BLaER1 (cell line): Measurements from ENCODE around the gene ZNF140.

Experiments used
- H3K27ac ChIP-seq: shearing (Covaris generic); formaldehyde crosslinking; 2 replicates; pipeline ENCODE4 v1.8.1; 2022
- H3K27me3 ChIP-seq: shearing (Covaris generic); formaldehyde crosslinking; 2 replicates; pipeline ENCODE4 v1.8.1; 2022
- H3K36me3 ChIP-seq: shearing (Covaris generic); formaldehyde crosslinking; 2 replicates; pipeline ENCODE4 v1.8.1; 2022
- H3K4me1 ChIP-seq: shearing (Covaris generic); formaldehyde crosslinking; 2 replicates; pipeline ENCODE4 v1.8.1; 2022
- H3K4me2 ChIP-seq: shearing (Covaris generic); formaldehyde crosslinking; 2 replicates; pipeline ENCODE4 v1.8.1; 2022
- H3K4me3 ChIP-seq: shearing (Covaris generic); formaldehyde crosslinking; 2 replicates; pipeline ENCODE4 v1.8.1; 2022
- H3K9ac ChIP-seq: shearing (Covaris generic); formaldehyde crosslinking; 2 replicates; pipeline ENCODE4 v1.8.1; 2022
- H3K9me3 ChIP-seq: shearing (Covaris generic); formaldehyde crosslinking; 2 replicates; pipeline ENCODE4 v1.8.1; 2022
- H4K20me1 ChIP-seq: shearing (Covaris generic); formaldehyde crosslinking; 2 replicates; pipeline ENCODE4 v1.8.1; 2022
- Cebpa-rat ChIP-seq: shearing (Covaris generic); IDR thresholded peaks from 2 replicates; pipeline ENCODE4 v1.8.1; 2022

ZNF140 gene

DNA sequence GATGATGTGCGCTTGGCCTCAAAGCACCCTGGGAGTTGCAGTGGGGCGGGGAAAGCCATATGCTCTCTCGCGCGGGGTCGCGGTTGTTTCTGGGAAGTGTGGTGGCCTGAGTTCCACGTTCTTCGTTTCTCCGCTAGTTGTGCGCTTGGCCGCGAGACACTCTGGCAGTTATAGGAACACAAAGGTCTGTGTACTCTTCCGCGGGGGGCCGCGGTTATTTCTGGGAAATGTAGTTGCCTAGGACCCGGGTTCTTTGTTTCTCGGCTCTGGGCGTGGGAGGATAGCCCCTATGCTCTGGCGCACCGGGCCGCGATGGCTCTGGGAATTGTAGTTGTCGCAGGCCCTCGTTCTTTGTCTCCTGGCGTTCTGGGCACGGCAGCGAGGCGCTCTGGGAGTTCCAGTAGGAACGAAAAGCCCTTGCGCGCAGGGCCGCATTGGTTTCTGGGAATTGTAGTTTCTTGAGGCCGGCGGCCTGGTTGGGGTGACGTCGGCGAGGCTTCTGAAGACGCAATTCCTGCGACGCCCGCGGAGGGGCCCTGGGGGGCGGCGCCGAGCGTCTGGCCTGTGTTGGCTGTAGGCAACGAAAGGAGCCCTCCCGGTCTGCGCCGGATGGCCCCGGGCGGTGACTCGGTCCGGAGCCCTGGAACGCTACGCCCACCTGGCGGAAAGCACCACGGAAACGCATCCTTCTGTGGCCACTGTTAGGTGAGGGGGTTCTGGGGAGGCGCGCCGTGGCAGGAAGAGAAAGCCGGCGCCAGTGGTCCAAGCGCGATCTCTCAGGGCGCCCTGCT lies at the start of gene ZNF140:
Gene ZNF140 (plus strand): TSS at position 556 of the 791 bp plus-strand sequence. CDS start 398 bp downstream, outside the sequence.
- Histone ChIP-seq H3K4me2 (peak within 1 kb of the TSS; percentile 93), H3K9ac (peak within 1 kb of the TSS; percentile 96), H3K36me3 (peaks cover 42% of the 10 kb centered on the region), H3K27me3 (no peaks in the 10 kb centered on the region), H3K27ac (peak within 1 kb of the TSS; percentile 98), H4K20me1 (no peaks in the 10 kb centered on the region), H3K4me3 (peak within 1 kb of the TSS; percentile 95), H3K4me1 (peaks cover 30% of the 10 kb centered on the region), H3K9me3 (peaks cover 83% of the 10 kb centered on the region)
- TF ChIP-seq Cebpa-rat, result no peak

DNA sequence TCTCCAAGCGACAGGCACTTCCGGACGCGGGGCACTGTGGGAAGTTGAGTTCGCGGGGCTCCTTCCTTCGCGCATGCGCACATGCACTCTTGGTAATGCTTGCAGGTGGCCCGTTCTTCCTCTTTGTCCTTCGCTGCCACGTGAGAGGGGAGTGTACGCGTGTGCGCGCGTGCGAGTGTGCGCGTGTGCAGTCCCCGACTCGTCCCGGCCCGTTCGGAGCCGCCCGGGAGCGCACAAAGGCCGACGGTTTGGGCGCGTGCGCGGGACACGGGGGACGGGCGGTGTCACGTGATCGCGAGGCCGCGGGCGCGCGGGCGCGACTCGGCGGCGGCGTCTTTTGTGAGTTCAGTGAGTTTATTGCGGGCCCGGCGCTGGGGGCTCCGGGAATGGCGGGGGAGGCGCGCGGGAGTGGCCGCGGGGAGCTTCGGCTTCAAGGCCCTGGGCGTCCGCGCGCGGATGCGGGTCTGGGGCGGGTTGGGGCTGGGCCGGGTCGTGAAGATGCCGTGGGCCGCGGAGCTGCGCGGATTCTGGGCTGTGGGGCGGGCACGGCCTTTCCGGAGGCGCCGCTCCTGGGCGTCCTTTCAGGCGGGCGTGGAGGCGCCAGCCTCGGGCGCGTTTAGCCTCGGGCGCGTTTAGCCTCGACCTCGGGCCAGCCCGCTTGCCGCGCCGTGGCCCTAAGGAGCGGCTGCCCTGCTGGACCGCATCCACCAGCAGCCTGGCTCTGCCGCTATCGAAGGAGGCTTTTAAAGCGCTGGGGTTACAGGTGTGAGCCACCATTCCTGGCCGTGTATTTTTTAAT lies 43.3 kb upstream of the ZNF140 start, which contains the start of gene ZNF84:
Gene ZNF84 (plus strand): TSS at position 303 of the 799 bp plus-strand sequence. CDS start 3,959 bp downstream, outside the sequence.
- Histone ChIP-seq H3K4me1 (no peaks in the 10 kb centered on the region; the same call in 1 of the 2 replicates), H3K9ac (peak within 1 kb of the TSS; percentile 97), H3K27me3 (no peaks in the 10 kb centered on the region), H3K27ac (peak within 1 kb of the TSS; percentile 97), H3K4me2 (peak within 1 kb of the TSS; percentile 72), H4K20me1 (no peaks in the 10 kb centered on the region), H3K4me3 (peak within 1 kb of the TSS; percentile 82), H3K36me3 (peaks cover 35% of the 10 kb centered on the region), H3K9me3 (peaks cover 80% of the 10 kb centered on the region)
- TF ChIP-seq Cebpa-rat, result no peak

DNA sequence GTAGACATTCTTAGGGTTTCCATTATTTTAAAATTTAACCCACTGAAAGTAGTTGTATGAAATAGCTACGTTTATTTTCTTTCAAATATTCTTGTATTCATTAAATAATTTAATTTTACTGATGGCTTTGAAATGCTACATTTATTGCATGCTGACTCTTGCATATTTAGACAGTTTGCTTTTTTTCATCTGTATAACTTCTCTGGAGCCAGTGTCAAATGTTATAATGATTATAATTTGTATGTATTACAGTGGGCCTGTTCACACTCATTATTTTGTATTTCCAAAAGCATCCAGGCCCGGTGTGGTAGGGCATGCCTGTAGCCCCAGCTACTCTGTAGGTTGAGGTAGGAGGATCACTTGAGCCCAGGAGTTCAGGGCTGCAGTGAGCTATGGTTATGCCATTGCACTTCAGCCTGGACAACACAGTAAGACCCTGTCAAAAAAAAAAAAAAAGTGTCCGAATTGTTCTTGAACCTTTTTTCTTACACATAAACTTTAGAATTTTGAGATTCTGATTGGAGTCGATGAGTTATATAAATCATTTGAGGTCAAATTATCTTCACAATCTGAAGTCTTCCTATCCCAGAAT lies 42.5 kb upstream of the ZNF140 start:
- Histone ChIP-seq H3K36me3 (peaks cover 43% of the 10 kb centered on the region), H3K9me3 (peaks cover 81% of the 10 kb centered on the region), H3K27me3 (no peaks in the 10 kb centered on the region), H3K9ac (peak overlapping the region; percentile 97), H3K4me3 (peak overlapping the region; percentile 82), H3K4me1 (no peaks in the 10 kb centered on the region; the same call in 1 of the 2 replicates), H3K4me2 (peak overlapping the region; percentile 72), H4K20me1 (no peaks in the 10 kb centered on the region), H3K27ac (peak overlapping the region; percentile 97)
- no peak for TF ChIP-seq Cebpa-rat

DNA sequence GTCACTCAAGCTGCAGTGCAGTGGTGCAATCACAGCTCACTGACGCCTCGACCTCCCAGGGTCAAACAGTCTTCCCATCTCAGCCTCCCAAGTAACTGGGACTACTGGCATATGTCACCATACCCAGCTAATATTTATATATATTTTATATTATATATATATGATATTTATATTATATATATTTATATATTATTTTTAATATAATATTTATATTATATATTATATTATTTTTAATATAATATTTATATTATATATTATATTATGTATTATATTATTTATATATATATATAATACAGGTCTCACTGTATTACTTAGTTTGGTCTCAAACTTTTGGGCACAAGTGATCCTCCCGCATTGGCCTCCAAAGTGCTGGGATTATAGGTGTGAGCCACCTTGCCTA lies 34.0 kb upstream of the ZNF140 start:
- TF ChIP-seq Cebpa-rat, result no peak
- H3K9ac ChIP-seq, result no peak overlapping the region
- peaks cover 100% of the 10 kb centered on the region for H3K9me3 ChIP-seq
- no peaks in the 10 kb centered on the region for H3K27me3 ChIP-seq
- H4K20me1 ChIP-seq, result no peaks in the 10 kb centered on the region
- peak overlapping the region; percentile 52 for H3K4me3 ChIP-seq
- peaks cover 100% of the 10 kb centered on the region for H3K36me3 ChIP-seq
- no peaks in the 10 kb centered on the region for H3K4me1 ChIP-seq
- no peak overlapping the region for H3K27ac ChIP-seq
- H3K4me2 ChIP-seq, result no peak overlapping the region

DNA sequence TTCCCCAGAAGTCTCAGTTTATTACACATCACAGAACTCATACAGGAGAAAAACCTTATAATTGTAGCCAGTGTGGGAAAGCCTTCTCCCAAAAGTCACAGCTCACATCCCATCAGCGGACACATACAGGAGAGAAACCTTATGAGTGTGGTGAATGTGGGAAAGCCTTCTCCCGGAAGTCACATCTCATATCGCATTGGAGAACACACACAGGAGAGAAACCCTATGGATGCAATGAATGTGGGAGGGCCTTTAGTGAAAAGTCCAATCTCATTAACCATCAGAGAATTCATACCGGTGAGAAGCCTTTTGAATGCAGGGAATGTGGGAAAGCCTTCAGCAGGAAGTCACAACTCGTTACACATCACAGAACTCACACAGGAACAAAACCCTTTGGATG lies 23.3 kb upstream of the ZNF140 start:
- Histone ChIP-seq H3K36me3 (peaks cover 97% of the 10 kb centered on the region), H3K9me3 (peaks cover 98% of the 10 kb centered on the region)

DNA sequence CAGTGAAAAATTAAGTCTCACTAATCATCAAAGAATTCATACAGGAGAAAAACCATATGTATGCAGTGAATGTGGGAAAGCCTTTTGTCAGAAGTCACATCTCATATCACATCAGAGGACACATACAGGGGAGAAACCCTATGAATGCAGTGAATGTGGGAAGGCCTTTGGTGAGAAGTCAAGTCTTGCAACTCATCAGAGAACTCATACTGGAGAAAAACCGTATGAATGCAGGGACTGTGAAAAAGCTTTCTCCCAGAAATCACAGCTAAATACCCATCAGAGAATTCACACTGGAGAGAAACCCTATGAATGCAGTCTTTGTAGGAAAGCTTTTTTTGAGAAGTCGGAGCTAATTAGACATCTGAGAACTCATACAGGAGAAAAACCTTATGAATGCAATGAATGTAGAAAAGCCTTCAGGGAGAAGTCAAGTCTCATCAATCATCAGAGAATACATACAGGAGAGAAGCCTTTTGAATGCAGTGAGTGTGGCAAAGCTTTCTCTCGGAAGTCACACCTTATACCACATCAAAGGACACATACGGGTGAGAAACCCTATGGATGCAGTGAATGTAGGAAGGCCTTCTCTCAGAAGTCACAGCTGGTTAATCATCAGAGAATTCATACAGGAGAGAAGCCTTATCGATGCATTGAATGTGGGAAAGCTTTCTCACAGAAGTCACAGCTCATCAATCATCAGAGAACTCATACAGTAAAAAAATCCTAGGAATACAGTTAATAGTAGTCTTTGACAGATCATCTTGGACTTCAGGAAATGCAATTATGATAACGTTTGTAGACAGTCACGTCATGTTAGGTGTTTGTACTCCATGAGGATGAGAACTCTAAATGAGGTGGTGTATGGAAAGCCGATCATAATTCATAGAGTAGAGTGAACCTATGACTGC lies 22.3 kb upstream of the ZNF140 start:
- H3K4me3 ChIP-seq, result peak overlapping the region; percentile 36
- H4K20me1 ChIP-seq, result no peaks in the 10 kb centered on the region
- peaks cover 97% of the 10 kb centered on the region for H3K36me3 ChIP-seq
- peaks cover 98% of the 10 kb centered on the region for H3K9me3 ChIP-seq
- TF ChIP-seq Cebpa-rat, result no peak
- H3K4me2 ChIP-seq, result no peak overlapping the region
- H3K27me3 ChIP-seq, result no peaks in the 10 kb centered on the region
- no peak overlapping the region for H3K27ac ChIP-seq
- H3K4me1 ChIP-seq, result no peaks in the 10 kb centered on the region
- no peak overlapping the region for H3K9ac ChIP-seq

More for the DNA sequence above, 23.3 kb upstream of the ZNF140 start:
- peak overlapping the region; percentile 36; the same call in 1 of the 2 replicates for H3K4me3 ChIP-seq
- H3K4me2 ChIP-seq, result no peak overlapping the region
- no peak for TF ChIP-seq Cebpa-rat
- H3K27ac ChIP-seq, result no peak overlapping the region
- H3K4me1 ChIP-seq, result no peaks in the 10 kb centered on the region
- H3K9ac ChIP-seq, result no peak overlapping the region
- H3K27me3 ChIP-seq, result no peaks in the 10 kb centered on the region
- no peaks in the 10 kb centered on the region for H4K20me1 ChIP-seq

DNA sequence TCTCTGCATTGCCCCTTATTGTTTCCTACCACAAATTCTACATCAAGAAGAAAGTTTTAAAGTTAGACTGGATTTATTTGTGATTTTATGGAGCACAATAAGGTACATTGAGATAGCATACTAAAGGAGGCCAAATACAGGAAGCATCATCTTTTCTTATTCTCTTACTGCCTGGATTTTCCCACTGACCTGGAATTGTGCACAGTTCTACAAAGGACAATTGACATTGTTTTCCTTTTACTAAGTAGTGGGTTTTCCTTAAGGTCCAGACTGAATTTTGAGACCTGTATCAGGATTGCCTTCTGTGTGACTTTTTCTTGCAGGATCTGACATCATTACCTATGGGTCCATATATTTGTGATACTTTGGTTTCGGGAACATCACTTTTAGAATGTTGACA lies 18.8 kb upstream of the ZNF140 start:
- H3K4me3 ChIP-seq, result peak overlapping the region; percentile 45; the same call in 1 of the 2 replicates
- TF ChIP-seq Cebpa-rat, result no peak
- H3K36me3 ChIP-seq, result peaks cover 74% of the 10 kb centered on the region
- no peaks in the 10 kb centered on the region for H3K4me1 ChIP-seq
- H3K9ac ChIP-seq, result no peak overlapping the region
- no peak overlapping the region for H3K4me2 ChIP-seq
- no peaks in the 10 kb centered on the region for H3K27me3 ChIP-seq
- no peaks in the 10 kb centered on the region for H4K20me1 ChIP-seq
- peaks cover 100% of the 10 kb centered on the region for H3K9me3 ChIP-seq
- no peak overlapping the region for H3K27ac ChIP-seq

DNA sequence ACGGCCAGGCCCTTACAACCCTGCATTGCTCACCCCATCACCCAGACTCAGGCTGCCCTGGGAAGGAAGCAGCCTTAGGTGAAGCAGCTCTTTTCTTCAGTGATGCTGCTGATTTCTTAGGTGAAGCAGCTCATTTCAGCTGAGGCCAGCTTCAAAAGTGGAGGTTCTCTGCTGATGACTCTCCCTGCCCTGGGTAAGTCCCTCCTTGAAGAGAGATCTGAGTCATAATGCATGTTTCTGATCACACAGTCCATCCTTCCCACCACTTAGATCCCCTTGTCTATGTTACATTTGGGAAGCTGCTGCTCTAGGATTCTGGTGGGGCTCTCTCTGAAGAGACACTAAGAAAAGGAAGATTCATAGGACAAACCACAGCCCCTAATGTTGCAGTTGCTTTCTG lies 17.2 kb upstream of the ZNF140 start:
- Histone ChIP-seq H3K27me3 (no peaks in the 10 kb centered on the region), H3K4me1 (no peaks in the 10 kb centered on the region), H3K4me2 (no peak overlapping the region), H3K9me3 (peaks cover 100% of the 10 kb centered on the region), H3K36me3 (peaks cover 58% of the 10 kb centered on the region), H3K4me3 (no peak overlapping the region), H3K27ac (no peak overlapping the region), H3K9ac (no peak overlapping the region), H4K20me1 (no peaks in the 10 kb centered on the region)
- TF ChIP-seq Cebpa-rat, result no peak

DNA sequence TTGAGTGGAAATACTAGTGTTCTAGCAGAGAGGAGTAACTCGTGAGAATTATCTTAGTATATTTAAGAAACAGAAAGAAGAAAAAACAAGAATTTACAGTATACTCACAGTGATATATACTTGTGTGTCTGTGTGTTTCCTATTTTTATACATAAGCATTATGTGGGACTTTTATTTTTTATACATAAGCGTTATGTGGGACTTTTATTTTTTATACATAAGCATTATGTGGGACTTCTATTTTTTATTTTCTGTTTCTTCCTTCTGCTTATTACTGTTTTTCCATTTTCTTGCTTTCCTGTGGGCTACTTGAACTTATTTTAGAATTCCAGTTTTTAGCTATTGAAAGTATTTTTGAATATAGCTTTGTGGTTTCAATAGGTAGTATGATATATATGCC lies 6.9 kb upstream of the ZNF140 start:
- H3K27ac ChIP-seq, result no peak overlapping the region
- H3K4me3 ChIP-seq, result no peak overlapping the region; the same call in 1 of the 2 replicates
- H3K27me3 ChIP-seq, result no peaks in the 10 kb centered on the region
- H3K9me3 ChIP-seq, result peaks cover 96% of the 10 kb centered on the region
- no peaks in the 10 kb centered on the region for H3K36me3 ChIP-seq
- no peak overlapping the region for H3K4me2 ChIP-seq
- H3K9ac ChIP-seq, result no peak overlapping the region
- H3K4me1 ChIP-seq, result no peaks in the 10 kb centered on the region
- no peak for TF ChIP-seq Cebpa-rat
- H4K20me1 ChIP-seq, result no peaks in the 10 kb centered on the region
